Prostate gland (tissue), 2 donors: Measurements from ENCODE around the gene NR6A1. TPM values are rescaled to one million over a fixed set of nuclear protein-coding genes. Genes with fewer than 3 reads are reported as not detected.

Experiments used
- DNase-seq: peaks from one replicate; pipeline ENCODE4 v3.0.0-alpha.2; 2019; ENCODE audit warnings: low spot score
- H3K27ac ChIP-seq, 2 donors: fragments of 200-600 bp; sonication (generic); 2 replicates each; pipeline ENCODE4 v1.5.1; 2017 to 2019
- H3K27me3 ChIP-seq: fragments of 200-600 bp; sonication (generic); replicated peaks from 2 replicates; pipeline ENCODE4 v1.5.1; 2019; ENCODE audit not compliant: insufficient read depth
- H3K36me3 ChIP-seq, 2 donors: fragments of 200-600 bp; sonication (generic); 1 replicate in 1 of 2; 2 replicates in 1 of 2; pipeline versions ENCODE4 v1.5.1 to v1.8.1; 2017 to 2019
- H3K4me1 ChIP-seq: fragments of 200-600 bp; sonication (generic); replicated peaks from 2 replicates; pipeline ENCODE4 v1.5.1; 2019
- H3K4me3 ChIP-seq, 2 donors: fragments of 200-600 bp; sonication (generic); 2 replicates each; pipeline ENCODE4 v1.5.1; 2017 to 2019
- H3K9me3 ChIP-seq: fragments of 200-600 bp; sonication (generic); 2 replicates; pipeline ENCODE4 v1.5.1; 2017
- CTCF ChIP-seq, 4 experiments: fragments of 200-600 bp in 2 of 4; fragments of 450-650 bp in 2 of 4; sonication (generic) in 2 of 4; IDR thresholded peaks; 1 replicate in 3 of 4; 2 replicates in 1 of 4; pipeline ENCODE4 v1.5.1; 2016 to 2019; ENCODE audit warnings: antibody characterized with exemption in 4 of 4, mild to moderate bottlenecking in 2 of 4, moderate library complexity in 2 of 4
- POLR2A ChIP-seq: fragments of 450-650 bp; IDR thresholded peaks from one replicate; pipeline ENCODE4 v1.6.1; 2016; ENCODE audit warnings: antibody characterized with exemption, mild to moderate bottlenecking
- POLR2AphosphoS5 ChIP-seq: sonication (generic); formaldehyde crosslinking; IDR thresholded peaks from one replicate; pipeline ENCODE4 v1.6.1; 2017; ENCODE audit warnings: antibody characterized with exemption
- WGBS: methylation state at CpG from one replicate; pipeline ENCODE4 v1.1.5; 2018; 5-methylcytosine and 5-hydroxymethylcytosine counted together
- intact Hi-C: fragments of 100-400 bp; cut with DNase I; formaldehyde crosslinking; loops from one replicate; pipeline ENCODE4 v1.14.2; 2022
- total RNA-seq, 2 donors: library from RNA; depleted of rRNA; stranded (reverse); fragments of >200 nt; gene quantifications; one replicate each; pipeline ENCODE4 v1.1.0, GENCODE V29; 2016

NR6A1 gene
- total RNA-seq, 2 donors from 2014 or later: 1.3 to 53.7 TPM

GRCh38 chr9:124631326-124631725, 139.8 kb downstream of the NR6A1 start:
- H3K4me3 ChIP-seq: no peak overlapping the region
- TF ChIP-seq POLR2A (no peak), POLR2AphosphoS5 (no peak), CTCF (IDR thresholded peaks at IDR 0.05) (no peak)
- H3K4me1 ChIP-seq: no peaks in the 10 kb centered on the region
- H3K27me3 ChIP-seq: no peaks in the 10 kb centered on the region
- intact Hi-C loops: no loop called here
- H3K27ac ChIP-seq: no peak overlapping the region
- no peaks in the 10 kb centered on the region for H3K9me3 ChIP-seq
- no peaks in the 10 kb centered on the region for H3K36me3 ChIP-seq
- no peak for DNase-seq

- Histone ChIP-seq H3K4me1 (no peaks in the 10 kb centered on the region), H3K36me3 (no peaks in the 10 kb centered on the region), H3K4me3 (no peak overlapping the region), H3K9me3 (no peaks in the 10 kb centered on the region), H3K27me3 (no peaks in the 10 kb centered on the region), H3K27ac (no peak overlapping the region)
- TF ChIP-seq POLR2AphosphoS5 (no peak), CTCF (IDR thresholded peaks at IDR 0.05) (no peak), POLR2A (no peak)
- 76% methylated on average over 2 of the region's 2 CpGs for WGBS
- intact Hi-C loops: no loop called here
- no peak for DNase-seq
Measured at GRCh38 chr9:124629600-124629999, 141.5 kb downstream of the NR6A1 start.

- no peak for DNase-seq
- no peaks in the 10 kb centered on the region for H3K27me3 ChIP-seq
- intact Hi-C loops: no loop called here
- no peak overlapping the region for H3K27ac ChIP-seq
- H3K4me1 ChIP-seq: no peaks in the 10 kb centered on the region
- no peak overlapping the region for H3K4me3 ChIP-seq
- WGBS: 94% methylated on average over 11 of the region's 11 CpGs
- TF ChIP-seq POLR2A (no peak), POLR2AphosphoS5 (no peak), CTCF (IDR thresholded peaks at IDR 0.05) (no peak)
- H3K9me3 ChIP-seq: no peaks in the 10 kb centered on the region
- no peaks in the 10 kb centered on the region for H3K36me3 ChIP-seq
Measured at GRCh38 chr9:124628741-124629140, 142.4 kb downstream of the NR6A1 start.

GRCh38 chr9:124626276-124626675, 144.8 kb downstream of the NR6A1 start:
- 99% methylated on average over 4 of the region's 4 CpGs for WGBS
- H3K27me3 ChIP-seq: no peaks in the 10 kb centered on the region
- TF ChIP-seq POLR2A (no peak), POLR2AphosphoS5 (no peak), CTCF (IDR thresholded peaks at IDR 0.05) (no peak)
- no peaks in the 10 kb centered on the region for H3K9me3 ChIP-seq
- DNase-seq: no peak
- intact Hi-C loops: no loop called here
- H3K4me1 ChIP-seq: no peaks in the 10 kb centered on the region
- no peak overlapping the region for H3K27ac ChIP-seq
- no peaks in the 10 kb centered on the region for H3K36me3 ChIP-seq
- no peak overlapping the region for H3K4me3 ChIP-seq

- WGBS: 89% methylated on average over 6 of the region's 6 CpGs
- intact Hi-C loops: no loop called here
- H3K4me1 ChIP-seq: no peaks in the 10 kb centered on the region
Measured at GRCh38 chr9:124625087-124625486, 146.0 kb downstream of the NR6A1 start.

More at GRCh38 chr9:124625087-124625486, 146.0 kb downstream of the NR6A1 start:
- H3K9me3 ChIP-seq: no peaks in the 10 kb centered on the region
- DNase-seq: no peak
- H3K27me3 ChIP-seq: no peaks in the 10 kb centered on the region
- TF ChIP-seq POLR2AphosphoS5: no peak
- no peak for TF ChIP-seq POLR2A
- no peak for TF ChIP-seq CTCF (IDR thresholded peaks at IDR 0.05)
- H3K27ac ChIP-seq: no peak overlapping the region
- H3K36me3 ChIP-seq: no peaks in the 10 kb centered on the region
- H3K4me3 ChIP-seq: no peak overlapping the region
